HG03520 (cell line): ENCODE measurements around the gene PLXDC1.

Source experiments
- ATAC-seq: cut with Tn5 transposase; IDR thresholded peaks from one replicate; pipeline ENCODE4 v1.9.1; 2021; ENCODE audit warnings: mild to moderate bottlenecking, moderate library complexity; ENCODE audit not compliant: unreplicated experiment

The PLXDC1 gene

GRCh38 chr17:39099663-39100286, 51.7 kb downstream of the PLXDC1 start:
- ATAC-seq: no peak

GRCh38 chr17:39098588-39098987, 52.8 kb downstream of the PLXDC1 start:
- ATAC-seq: no peak

GRCh38 chr17:39097537-39097936, 53.9 kb downstream of the PLXDC1 start:
- no peak for ATAC-seq

DNA sequence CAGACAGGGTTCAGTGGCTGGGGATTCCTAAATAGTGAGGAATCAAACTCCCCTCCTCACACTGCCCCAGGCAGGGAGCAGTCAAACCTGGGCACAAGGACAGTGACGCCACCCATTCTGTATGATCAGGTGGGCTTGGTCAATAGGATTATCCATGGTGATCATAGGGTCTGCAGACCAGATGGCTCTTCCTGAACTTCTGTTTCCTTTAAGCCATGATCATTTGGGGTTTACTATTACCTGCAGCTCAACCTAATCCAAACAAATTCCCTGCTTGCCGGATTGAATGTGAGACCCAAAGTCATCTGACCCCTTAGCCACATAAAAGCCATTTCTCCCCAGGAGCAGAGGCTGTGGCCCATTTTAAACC, 54.3 kb downstream of the PLXDC1 start:
- ATAC-seq: no peak

- ATAC-seq: no peak
Measured at GRCh38 chr17:39096508-39097149, 54.8 kb downstream of the PLXDC1 start.

GRCh38 chr17:39095309-39095686, 56.1 kb downstream of the PLXDC1 start:
- no peak for ATAC-seq

GRCh38 chr17:39094607-39095308, 56.7 kb downstream of the PLXDC1 start:
- ATAC-seq: no peak

DNA sequence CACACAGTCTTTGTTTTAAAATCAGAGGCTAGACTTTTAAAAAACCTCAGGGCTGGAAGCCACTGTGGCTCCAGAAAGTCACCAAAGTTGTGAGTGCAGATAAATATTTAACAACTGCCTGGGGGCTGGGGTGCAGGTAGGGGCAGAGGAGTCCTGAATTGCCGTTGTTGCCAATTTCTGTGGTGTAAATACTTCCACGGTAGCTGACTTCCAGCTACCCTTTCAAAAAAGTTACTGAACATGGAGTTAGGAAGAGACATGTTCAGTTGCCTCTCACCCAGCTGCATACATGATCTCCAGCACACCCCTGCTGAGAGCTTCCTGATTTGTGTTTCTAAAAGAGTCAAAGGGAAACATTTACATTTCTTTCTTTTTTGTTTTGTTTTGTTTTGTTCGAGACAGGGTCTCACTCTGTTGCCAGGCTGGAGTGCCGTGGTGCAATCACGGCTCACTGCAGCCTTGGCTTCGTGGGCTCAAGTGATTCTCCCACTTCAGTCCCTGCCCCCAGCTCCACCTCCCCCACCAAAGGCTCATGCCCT, 58.7 kb downstream of the PLXDC1 start:
- ATAC-seq: no peak

DNA sequence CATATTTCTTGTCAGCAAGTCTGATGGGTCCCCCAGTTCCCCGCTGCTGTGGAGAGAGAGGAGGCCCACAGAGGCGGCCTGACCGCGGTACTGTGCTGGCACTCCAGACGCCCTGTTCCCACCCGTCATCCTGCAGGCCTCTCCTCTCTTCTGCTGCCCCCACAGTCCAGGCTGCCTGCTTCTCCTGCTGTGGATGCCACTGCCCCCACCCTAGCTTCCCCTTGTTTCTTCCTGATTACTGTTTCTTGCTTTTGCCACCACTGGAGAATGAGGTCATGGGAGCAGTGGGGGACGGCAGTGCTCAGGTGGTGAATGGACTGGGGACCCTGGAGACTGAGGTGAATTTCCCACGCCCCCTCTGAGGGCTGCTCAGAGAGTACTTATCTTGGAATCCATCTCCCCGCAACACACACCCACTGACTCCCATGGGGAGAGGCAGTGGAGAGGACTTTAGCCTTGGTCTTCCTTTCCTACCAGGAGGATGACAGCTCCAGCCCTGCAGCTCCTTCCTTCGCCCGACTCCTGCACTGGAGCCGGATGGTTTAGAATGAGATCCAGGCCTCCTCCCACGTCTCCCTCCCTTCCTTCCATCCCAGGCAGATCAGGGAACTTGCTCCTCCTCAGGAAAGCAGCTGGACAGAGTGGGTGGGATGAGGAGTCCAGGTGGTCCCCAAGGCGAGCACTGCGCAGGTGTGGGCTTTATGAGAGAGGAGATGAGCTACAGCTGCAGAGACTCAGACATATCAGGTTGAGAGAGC, 60.4 kb downstream of the PLXDC1 start:
- ATAC-seq: no peak

DNA sequence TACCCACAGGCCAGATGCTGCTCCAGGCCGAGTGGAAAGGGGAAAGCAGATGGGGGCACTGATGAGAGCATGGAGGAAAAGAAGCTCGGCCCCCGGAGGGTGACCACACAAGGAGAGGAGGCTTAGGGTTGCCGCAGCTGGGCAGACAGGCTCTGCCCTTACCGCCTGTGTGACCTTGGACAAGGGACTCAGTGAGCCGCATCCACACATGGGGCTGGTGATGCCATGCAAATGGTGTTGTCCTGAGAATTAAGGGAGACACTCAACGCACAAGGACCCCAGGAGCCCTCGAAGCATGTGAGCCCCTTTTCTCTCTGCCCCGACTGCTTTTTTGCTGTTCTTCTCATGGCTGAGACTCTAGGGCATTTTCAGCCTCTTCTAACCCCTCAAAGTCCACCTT, 61.0 kb downstream of the PLXDC1 start:
- ATAC-seq: no peak

DNA sequence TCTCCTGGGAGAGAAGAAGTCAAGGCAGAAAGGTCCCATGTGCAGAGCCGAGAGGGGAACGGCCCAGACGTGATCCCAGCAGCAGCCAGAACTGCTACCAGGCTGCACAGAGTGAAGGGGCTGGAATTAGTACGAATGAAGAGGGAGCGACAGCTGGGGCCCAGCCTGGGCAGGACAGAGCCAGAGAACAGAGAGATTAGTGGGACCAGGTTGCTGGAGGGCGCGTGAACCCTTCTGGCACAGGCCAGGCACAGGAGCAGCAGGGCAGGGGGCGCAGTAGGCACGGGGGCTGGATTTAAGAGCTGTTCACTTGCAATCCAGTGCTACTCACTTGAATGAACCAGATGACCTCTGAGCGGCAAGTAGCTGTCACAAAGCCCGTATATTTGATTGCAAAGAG, 66.9 kb downstream of the PLXDC1 start:
- no peak for ATAC-seq

DNA sequence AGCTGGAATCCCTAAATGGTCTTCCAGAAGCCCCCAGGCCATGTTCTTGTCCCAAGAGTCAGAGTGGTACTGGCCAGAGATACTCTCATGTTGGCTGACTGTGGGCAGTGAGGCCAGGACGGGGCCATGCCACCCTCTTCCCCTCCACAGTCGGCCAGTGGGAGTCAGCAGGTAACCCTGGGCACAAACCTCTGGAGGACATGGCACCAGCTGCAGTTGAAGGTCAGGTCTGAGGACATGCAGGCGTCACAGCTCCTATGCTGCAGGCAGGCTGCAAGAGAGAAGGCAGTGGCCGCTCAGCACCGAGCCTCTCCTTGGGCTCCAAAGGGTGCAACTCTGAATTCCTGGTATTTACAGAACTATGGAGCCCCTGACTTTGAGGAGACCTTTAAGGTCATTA, 68.2 kb downstream of the PLXDC1 start:
- ATAC-seq: no peak

DNA sequence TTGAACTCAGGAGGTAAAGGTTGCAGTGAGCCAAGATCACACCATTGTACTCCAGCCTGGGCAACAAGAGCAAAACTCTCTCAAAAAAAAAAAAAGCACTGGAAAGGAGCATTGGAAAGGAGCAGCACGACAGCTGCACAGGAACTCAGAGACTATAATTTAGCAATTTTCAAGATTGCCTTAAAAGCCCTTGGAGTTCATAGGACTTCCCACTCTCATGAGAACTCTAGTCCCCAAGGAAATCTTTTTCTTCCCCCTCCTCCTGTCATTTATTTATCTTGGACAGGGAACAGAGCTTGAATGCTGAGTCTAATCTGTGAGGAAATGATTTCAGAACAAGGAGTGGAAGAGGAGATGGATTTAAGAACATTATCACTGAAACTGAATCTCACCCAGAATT, 69.0 kb downstream of the PLXDC1 start:
- ATAC-seq: no peak

DNA sequence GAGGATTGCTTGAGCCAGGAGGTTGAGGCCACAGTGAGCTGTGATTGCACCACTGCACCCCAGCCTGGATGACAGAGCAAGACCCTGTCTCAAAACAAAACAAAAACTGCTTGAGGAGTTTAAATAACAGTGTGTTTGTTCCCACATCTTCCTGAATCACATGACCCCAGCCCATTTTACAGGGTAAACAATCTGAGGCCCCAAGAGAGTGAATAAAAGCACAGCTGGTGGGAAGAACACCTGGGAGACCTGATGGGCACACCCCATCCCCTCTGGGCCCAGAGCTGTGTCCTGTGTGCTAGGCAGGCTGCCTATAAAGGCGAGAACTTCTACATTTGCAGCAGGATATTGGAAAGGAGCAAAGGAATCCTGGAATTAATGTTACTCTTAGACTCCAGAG, 69.6 kb downstream of the PLXDC1 start:
- no peak for ATAC-seq

GRCh38 chr17:39080421-39081078, 70.9 kb downstream of the PLXDC1 start:
- ATAC-seq: no peak

GRCh38 chr17:39079836-39080235, 71.6 kb downstream of the PLXDC1 start:
- ATAC-seq: no peak

DNA sequence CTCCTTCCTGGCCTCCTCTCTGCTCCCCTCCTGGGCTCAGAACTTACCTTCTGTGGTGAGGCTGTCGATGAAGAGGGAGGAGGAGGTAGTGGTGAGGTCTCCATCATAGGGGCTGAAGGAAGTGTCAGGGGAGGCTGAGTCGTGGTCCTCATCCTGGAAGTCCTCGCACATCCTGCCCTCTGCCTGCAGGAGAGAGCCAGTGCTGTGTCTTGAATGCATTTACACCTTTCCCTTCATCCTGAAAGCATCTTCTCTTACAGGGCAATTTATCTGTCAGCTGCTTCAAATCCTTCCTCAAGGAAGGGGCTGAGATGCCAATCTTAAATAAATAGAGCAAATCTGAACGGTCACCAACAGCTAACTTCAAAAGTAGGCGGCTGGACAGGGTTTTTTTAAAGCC, 73.6 kb downstream of the PLXDC1 start:
- ATAC-seq: no peak

DNA sequence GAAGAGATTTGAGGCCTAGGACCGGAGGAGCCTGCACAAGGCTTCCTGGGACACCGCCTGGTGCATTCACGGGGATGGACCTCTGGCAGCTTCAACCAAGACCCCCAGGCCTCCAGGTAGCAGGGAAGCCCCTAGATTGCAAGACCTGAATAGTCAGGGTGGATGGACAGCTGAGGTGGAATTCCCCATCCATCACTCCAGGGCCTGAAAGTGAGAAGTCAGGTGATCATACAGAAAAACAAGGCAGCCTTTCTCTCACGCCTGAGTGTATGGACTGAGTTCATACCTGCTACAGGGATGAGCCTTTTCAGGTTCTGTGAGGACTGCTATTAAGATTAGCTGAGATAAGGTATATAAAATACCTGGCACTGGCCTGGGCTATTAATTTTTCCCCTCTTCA, 74.2 kb downstream of the PLXDC1 start:
- no peak for ATAC-seq

DNA sequence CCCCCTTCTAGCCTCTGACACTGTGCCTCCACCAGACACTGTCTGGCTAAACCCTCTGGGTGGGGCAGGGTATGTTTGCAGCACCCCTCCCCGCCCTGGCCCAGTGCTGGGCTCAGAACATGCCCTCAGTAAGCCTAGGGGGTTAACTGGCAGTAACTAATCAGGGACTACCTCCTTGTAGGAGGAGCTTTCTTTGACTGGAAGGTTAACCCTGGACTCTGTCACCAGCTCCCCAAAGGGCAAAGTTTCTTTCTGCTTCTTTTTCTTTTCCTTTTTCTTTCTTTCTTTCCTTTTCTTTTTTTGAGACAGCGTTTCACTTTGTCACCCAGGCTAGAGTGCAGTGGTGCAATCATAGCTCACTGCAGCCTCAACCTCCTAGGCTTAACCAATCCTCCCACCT, 76.8 kb downstream of the PLXDC1 start:
- ATAC-seq: no peak

DNA sequence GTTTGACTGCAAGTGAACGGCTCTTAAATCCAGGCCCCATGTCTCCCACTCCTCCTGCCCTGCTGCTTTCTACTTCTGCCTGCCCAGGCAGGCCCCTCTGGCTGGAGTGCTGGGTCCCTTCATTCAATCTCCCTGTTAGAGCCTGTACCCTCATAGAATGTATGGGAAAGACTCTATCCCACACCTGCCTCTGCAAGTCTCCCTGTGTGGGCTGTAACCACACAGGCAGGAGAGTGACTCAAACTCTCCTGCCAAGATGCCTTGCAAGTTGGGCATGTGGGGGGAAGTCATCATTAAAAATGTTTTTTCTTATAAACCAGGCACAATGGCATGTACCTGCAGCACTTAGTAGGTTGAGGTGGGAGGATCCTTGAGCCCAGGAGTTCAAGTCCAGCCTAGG, 77.5 kb downstream of the PLXDC1 start:
- no peak for ATAC-seq

GRCh38 chr17:39073353-39073752, 78.1 kb downstream of the PLXDC1 start:
- no peak for ATAC-seq
